ENCODE data around the gene SBF2.
A peak's percentile ranks its signal among the peaks of the same experiment; 100 is the strongest.

SBF2 gene

GRCh38 chr11:9982127-9982795 lies 311.8 kb downstream of the SBF2 start:
- POLR2A ChIA-PET: no interaction called here
- no peak for TF ChIP-seq HDGF (IDR thresholded peaks at IDR 0.05; ENCODE audit: borderline replicate concordance)
- TF ChIP-seq PKNOX1 (IDR thresholded peaks at IDR 0.05): 0 out of 2 replicates have a peak, but pooled peaks have one; percentile 50
- no peak for DNase-seq (ENCODE audit: extremely low spot score)
- CTCF ChIA-PET: interaction anchor here (0.9 to 2.6 kb wide), 3 partner anchors 9 to 325 kb away, joined by 3 to 13 read pairs (median 3); no protein-coding TSS in a partner anchor

- CTCF ChIA-PET: no interaction called here
- DNase-seq (ENCODE audit: extremely low spot score): no peak
Observed at GRCh38 chr11:9980931-9981330, 313.1 kb downstream of the SBF2 start.

GRCh38 chr11:9977554-9977953 lies 316.5 kb downstream of the SBF2 start:
- TF ChIP-seq PKNOX1 (IDR thresholded peaks at IDR 0.05) (no peak), TARDBP (IDR thresholded peaks at IDR 0.05) (no peak)
- CTCF ChIA-PET: no interaction called here
- no peak for DNase-seq (ENCODE audit: extremely low spot score)
- POLR2A ChIA-PET: interaction anchor here (0.6 kb wide), 1 partner anchor 229 kb away, joined by 3 read pairs; no protein-coding TSS in a partner anchor

More at GRCh38 chr11:9980931-9981330, 313.1 kb downstream of the SBF2 start:
- POLR2A ChIA-PET: no interaction called here
- TF ChIP-seq LEF1 (IDR thresholded peaks at IDR 0.05; ENCODE audit: borderline replicate concordance): no peak
- TF ChIP-seq BHLHE40 (IDR thresholded peaks at IDR 0.05; ENCODE audit: borderline replicate concordance): no peak
- TF ChIP-seq HDGF (IDR thresholded peaks at IDR 0.05; ENCODE audit: borderline replicate concordance): no peak

- TF ChIP-seq BHLHE40 (IDR thresholded peaks at IDR 0.05; ENCODE audit: borderline replicate concordance) (no peak), SP1 (IDR thresholded peaks at IDR 0.05) (no peak), HDGF (IDR thresholded peaks at IDR 0.05; ENCODE audit: borderline replicate concordance) (no peak), CTBP1 (IDR thresholded peaks at IDR 0.05; ENCODE audit: borderline replicate concordance) (no peak), FOXM1 (IDR thresholded peaks at IDR 0.05; ENCODE audit: borderline replicate concordance) (no peak), ELF4 (IDR thresholded peaks at IDR 0.05) (no peak), LEF1 (IDR thresholded peaks at IDR 0.05; ENCODE audit: borderline replicate concordance) (no peak), TARDBP (IDR thresholded peaks at IDR 0.05) (no peak), FOXA1 (IDR thresholded peaks at IDR 0.05) (no peak), ZNF384 (IDR thresholded peaks at IDR 0.05) (no peak)
- CTCF ChIA-PET: interaction anchor here (2.0 kb wide), 1 partner anchor 9 kb away, joined by 13 read pairs; no protein-coding TSS in a partner anchor
- POLR2A ChIA-PET: interaction anchor here (1.5 kb wide), 1 partner anchor 330 kb away, joined by 5 read pairs; the partner anchor contains the start of gene ADM
- DNase-seq (ENCODE audit: extremely low spot score): no peak
Observed at GRCh38 chr11:9974375-9974774, 319.6 kb downstream of the SBF2 start.

- TF ChIP-seq NFRKB (IDR thresholded peaks at IDR 0.05) (no peak), FOXM1 (IDR thresholded peaks at IDR 0.05; ENCODE audit: borderline replicate concordance) (no peak), SUZ12 (IDR thresholded peaks at IDR 0.05) (no peak), L3MBTL2 (conservative IDR thresholded peaks at IDR 0.05) (no peak), ARNT (IDR thresholded peaks at IDR 0.05) (no peak), HDGF (IDR thresholded peaks at IDR 0.05; ENCODE audit: borderline replicate concordance) (no peak), LEF1 (IDR thresholded peaks at IDR 0.05; ENCODE audit: borderline replicate concordance) (no peak), ELF4 (IDR thresholded peaks at IDR 0.05) (no peak), CTBP1 (IDR thresholded peaks at IDR 0.05; ENCODE audit: borderline replicate concordance) (no peak), SP1 (IDR thresholded peaks at IDR 0.05) (no peak), TARDBP (IDR thresholded peaks at IDR 0.05) (no peak), PKNOX1 (IDR thresholded peaks at IDR 0.05) (no peak), BHLHE40 (IDR thresholded peaks at IDR 0.05; ENCODE audit: borderline replicate concordance) (no peak), FOXA1 (IDR thresholded peaks at IDR 0.05) (no peak), ZNF384 (IDR thresholded peaks at IDR 0.05) (no peak), FOXK2 (IDR thresholded peaks at IDR 0.05) (no peak)
- CTCF ChIA-PET: interaction anchor here (2.0 kb wide), 1 partner anchor 9 kb away, joined by 13 read pairs; no protein-coding TSS in a partner anchor
- POLR2A ChIA-PET: interaction anchor here (1.5 kb wide), 1 partner anchor 331 kb away, joined by 5 read pairs; the partner anchor contains the start of gene ADM
- no peak for DNase-seq (ENCODE audit: extremely low spot score)
Observed at GRCh38 chr11:9973921-9974320, 320.1 kb downstream of the SBF2 start.

- ChIA-PET CTCF (interaction anchor here (0.7 to 2.0 kb wide), 7 partner anchors 9 to 214 kb away, joined by 3 to 13 read pairs (median 4); no protein-coding TSS in a partner anchor), POLR2A (interaction anchor here (0.9 to 1.5 kb wide), 2 partner anchors 215 to 332 kb away, joined by 3 to 5 read pairs; partner anchors contain the start of gene ADM)
- DNase-seq (ENCODE audit: extremely low spot score): peak; percentile 36
- TF ChIP-seq ZNF384 (IDR thresholded peaks at IDR 0.05): no peak
- TF ChIP-seq LEF1 (IDR thresholded peaks at IDR 0.05; ENCODE audit: borderline replicate concordance): no peak
- TF ChIP-seq HDGF (IDR thresholded peaks at IDR 0.05; ENCODE audit: borderline replicate concordance): no peak
- TF ChIP-seq TARDBP (IDR thresholded peaks at IDR 0.05): no peak
- TF ChIP-seq ELF4 (IDR thresholded peaks at IDR 0.05): no peak
- TF ChIP-seq PKNOX1 (IDR thresholded peaks at IDR 0.05): no peak
- no peak for TF ChIP-seq BHLHE40 (IDR thresholded peaks at IDR 0.05; ENCODE audit: borderline replicate concordance)
- no peak for TF ChIP-seq L3MBTL2 (conservative IDR thresholded peaks at IDR 0.05)
- TF ChIP-seq NFRKB (IDR thresholded peaks at IDR 0.05): no peak
- no peak for TF ChIP-seq FOXK2 (IDR thresholded peaks at IDR 0.05)
- no peak for TF ChIP-seq FOXA1 (IDR thresholded peaks at IDR 0.05)
- TF ChIP-seq ARNT (IDR thresholded peaks at IDR 0.05): no peak
- TF ChIP-seq SUZ12 (IDR thresholded peaks at IDR 0.05): no peak
- TF ChIP-seq CTBP1 (IDR thresholded peaks at IDR 0.05; ENCODE audit: borderline replicate concordance): no peak
- no peak for TF ChIP-seq SP1 (IDR thresholded peaks at IDR 0.05)
Observed at GRCh38 chr11:9972989-9973388, 321.0 kb downstream of the SBF2 start.

All from HEK293T (cell line).